Neural progenitor cell (in vitro differentiated cells): ENCODE results near the gene RFX5. TPM values are rescaled to one million over a fixed set of nuclear protein-coding genes. Genes with fewer than 3 reads are reported as not detected.

Experiments used
- DNase-seq: peaks from one replicate; pipeline ENCODE4 v3.0.0-alpha.2; 2016; ENCODE audit warnings: low spot score
- H2AFZ ChIP-seq: fragments of 200-600 bp; sonication (generic); replicated peaks from 2 replicates; pipeline ENCODE4 v1.6.1; 2016; ENCODE audit warnings: antibody characterized with exemption
- H3F3A ChIP-seq: fragments of 200-600 bp; sonication (generic); 2 replicates; pipeline ENCODE4 v1.6.1; 2016; ENCODE audit warnings: antibody characterized with exemption, low read depth
- H3K27ac ChIP-seq: fragments of 200-600 bp; sonication (generic); 2 replicates; pipeline ENCODE4 v1.5.1; 2016; ENCODE audit warnings: mild to moderate bottlenecking
- H3K27me3 ChIP-seq: fragments of 200-600 bp; sonication (generic); 2 replicates; pipeline ENCODE4 v1.6.1; 2016; ENCODE audit warnings: mild to moderate bottlenecking, moderate library complexity
- H3K36me3 ChIP-seq: fragments of 200-600 bp; sonication (generic); 2 replicates; pipeline ENCODE4 v1.5.1; 2016
- H3K4me1 ChIP-seq: fragments of 200-600 bp; sonication (generic); 2 replicates; pipeline ENCODE4 v1.6.1; 2016; ENCODE audit warnings: mixed run types
- H3K4me2 ChIP-seq: fragments of 200-600 bp; sonication (generic); 2 replicates; pipeline ENCODE4 v1.6.1; 2016
- H3K4me3 ChIP-seq: fragments of 200-600 bp; sonication (generic); 2 replicates; pipeline ENCODE4 v1.5.1; 2016
- H3K79me2 ChIP-seq: fragments of 200-600 bp; sonication (generic); 2 replicates; pipeline ENCODE4 v1.6.1; 2016; ENCODE audit warnings: low read depth
- H3K9ac ChIP-seq: fragments of 200-600 bp; sonication (generic); 2 replicates; pipeline ENCODE4 v1.6.1; 2016
- H3K9me3 ChIP-seq: fragments of 200-600 bp; sonication (generic); 2 replicates; pipeline ENCODE4 v1.5.1; 2016; ENCODE audit warnings: low read depth
- H4K20me1 ChIP-seq: fragments of 200-600 bp; sonication (generic); 2 replicates; pipeline ENCODE4 v1.6.1; 2016; ENCODE audit warnings: low read depth
- H3K27ac Mint-ChIP-seq: 3 replicates; pipeline ENCODE4 v1.8.0; 2021; ENCODE audit warnings: mixed read lengths
- H3K27me3 Mint-ChIP-seq: 2 replicates; pipeline ENCODE4 v1.8.0; 2022; ENCODE audit warnings: low read depth, mild to moderate bottlenecking, inconsistent platforms, moderate library complexity, mixed read lengths; ENCODE audit not compliant: insufficient read depth
- H3K36me3 Mint-ChIP-seq: 3 replicates; pipeline ENCODE4 v1.8.0; 2021; ENCODE audit warnings: mixed read lengths
- H3K4me1 Mint-ChIP-seq: 3 replicates; pipeline ENCODE4 v1.8.0; 2021; ENCODE audit warnings: mixed read lengths
- H3K4me3 Mint-ChIP-seq: 3 replicates; pipeline ENCODE4 v1.8.0; 2021; ENCODE audit warnings: mild to moderate bottlenecking, moderate library complexity, mixed read lengths
- H3K9me3 Mint-ChIP-seq: 3 replicates; pipeline ENCODE4 v1.8.0; 2020; ENCODE audit warnings: mixed read lengths
- CTCF ChIP-seq: fragments of 200-600 bp; sonication (generic); IDR thresholded peaks from 2 replicates; pipeline ENCODE4 v1.5.1; 2017; ENCODE audit warnings: antibody characterized with exemption, mild to moderate bottlenecking
- EZH2 ChIP-seq: fragments of 200-600 bp; sonication (generic); IDR thresholded peaks from 2 replicates; pipeline ENCODE4 v1.6.1; 2017; ENCODE audit warnings: antibody characterized with exemption, mild to moderate bottlenecking, moderate library complexity
- EZH2phosphoT487 ChIP-seq: fragments of 200-600 bp; sonication (generic); IDR thresholded peaks from 2 replicates; pipeline ENCODE4 v1.6.1; 2017; ENCODE audit warnings: antibody characterized with exemption
- total RNA-seq: library from RNA; depleted of rRNA; stranded (reverse); fragments of >200 nt; gene quantifications from 2 replicates; pipeline ENCODE4 v1.2.3, GENCODE V29; 2015; ENCODE audit warnings: low replicate concordance

RFX5 gene
- total RNA-seq, 1 donor from 2014 or later = 87.5 TPM

- TF ChIP-seq EZH2phosphoT487 (no peak), EZH2 (no peak), CTCF (no peak)
- Histone ChIP-seq H3K4me1 (no peaks in the 10 kb centered on the region), H3K27me3 (no peaks in the 10 kb centered on the region), H3K27ac (no peak overlapping the region), H3K36me3 (no peaks in the 10 kb centered on the region), H3K4me2 (no peak overlapping the region), H3K9me3 (no peaks in the 10 kb centered on the region), H4K20me1 (no peaks in the 10 kb centered on the region), H2AFZ (no peak overlapping the region), H3K9ac (no peak overlapping the region), H3F3A (no peaks in the 10 kb centered on the region), H3K4me3 (no peak overlapping the region), H3K79me2 (no peaks in the 10 kb centered on the region)
- Mint-ChIP-seq H3K9me3 (peaks cover 5% of the 10 kb centered on the region), H3K27ac (no peak overlapping the region), H3K27me3 (peaks cover under 1% of the 10 kb centered on the region), H3K4me1 (no peaks in the 10 kb centered on the region), H3K4me3 (no peak overlapping the region), H3K36me3 (no peaks in the 10 kb centered on the region)
- no peak for DNase-seq
Observed at GRCh38 chr1:151386002-151386401, 39.0 kb upstream of the RFX5 start.

- H3K27me3 Mint-ChIP-seq = no peaks in the 10 kb centered on the region
- Histone ChIP-seq H3K4me1 (no peaks in the 10 kb centered on the region), H3K9ac (no peak overlapping the region), H3K27me3 (no peaks in the 10 kb centered on the region), H3K79me2 (no peaks in the 10 kb centered on the region), H4K20me1 (no peaks in the 10 kb centered on the region), H3K9me3 (no peaks in the 10 kb centered on the region), H3K27ac (no peak overlapping the region), H3K4me2 (no peak overlapping the region), H3K36me3 (no peaks in the 10 kb centered on the region), H3K4me3 (no peak overlapping the region), H2AFZ (no peak overlapping the region), H3F3A (no peaks in the 10 kb centered on the region)
- H3K9me3 Mint-ChIP-seq = peaks cover 5% of the 10 kb centered on the region
- H3K27ac Mint-ChIP-seq = no peak overlapping the region
- DNase-seq = no peak
- no peaks in the 10 kb centered on the region for H3K4me1 Mint-ChIP-seq
- H3K4me3 Mint-ChIP-seq = no peak overlapping the region
- TF ChIP-seq EZH2 (no peak), CTCF (no peak), EZH2phosphoT487 (no peak)
- no peaks in the 10 kb centered on the region for H3K36me3 Mint-ChIP-seq
Observed at GRCh38 chr1:151384584-151384983, 37.5 kb upstream of the RFX5 start.

- H2AFZ ChIP-seq = no peak overlapping the region
- H3K4me2 ChIP-seq = no peak overlapping the region
- H3K27me3 ChIP-seq = no peaks in the 10 kb centered on the region
- H3K79me2 ChIP-seq = no peaks in the 10 kb centered on the region
- no peaks in the 10 kb centered on the region for H3K9me3 Mint-ChIP-seq
- H3K9ac ChIP-seq = no peak overlapping the region
- H3K36me3 Mint-ChIP-seq = no peaks in the 10 kb centered on the region
- no peak for DNase-seq
- H3F3A ChIP-seq = no peaks in the 10 kb centered on the region
- H3K4me1 Mint-ChIP-seq = peaks cover 23% of the 10 kb centered on the region
- no peaks in the 10 kb centered on the region for H3K36me3 ChIP-seq
- H3K27me3 Mint-ChIP-seq = peaks cover 2% of the 10 kb centered on the region
- peaks cover 12% of the 10 kb centered on the region for H3K4me1 ChIP-seq
- no peak overlapping the region for H3K4me3 Mint-ChIP-seq
- no peak overlapping the region for H3K4me3 ChIP-seq
- no peak overlapping the region for H3K27ac Mint-ChIP-seq
- TF ChIP-seq CTCF (no peak), EZH2phosphoT487 (no peak), EZH2 (no peak)
- H4K20me1 ChIP-seq = no peaks in the 10 kb centered on the region
- H3K9me3 ChIP-seq = no peaks in the 10 kb centered on the region
- no peak overlapping the region for H3K27ac ChIP-seq
Observed at GRCh38 chr1:151377150-151377884, 30.3 kb upstream of the RFX5 start.
